Fibroblast of lung (primary cell): Measurements from ENCODE around the gene APBA2. TPM values are rescaled to one million over a fixed set of nuclear protein-coding genes. Genes with fewer than 3 reads are reported as not detected.

ENCODE experiments used
- DNase-seq, 2 donors: peaks; one replicate each; pipeline versions ENCODE4 v3.0.0 to v3.0.0-alpha.2; 2010; ENCODE audit warnings: low read depth in 2 of 2
- H2AFZ ChIP-seq: 2 replicates; pipeline ENCODE4 v1.5.1; 2012; ENCODE audit warnings: low read length, control low read depth, inconsistent platforms
- H3K27ac ChIP-seq: 2 replicates; pipeline ENCODE4 v1.5.1; 2011; ENCODE audit warnings: low read length, control low read depth; ENCODE audit not compliant: insufficient read depth
- H3K27me3 ChIP-seq: 2 replicates; pipeline ENCODE4 v1.5.1; 2011; ENCODE audit warnings: mild to moderate bottlenecking, low read length; ENCODE audit not compliant: control insufficient read depth, insufficient read depth
- H3K36me3 ChIP-seq: 2 replicates; pipeline ENCODE4 v1.5.1; 2011; ENCODE audit warnings: low read length; ENCODE audit not compliant: control insufficient read depth, insufficient read depth
- H3K4me1 ChIP-seq: 2 replicates; pipeline ENCODE4 v1.5.1; 2011; ENCODE audit warnings: low read length; ENCODE audit not compliant: control insufficient read depth, insufficient read depth; ENCODE audit errors: extremely low read depth
- H3K4me2 ChIP-seq: 2 replicates; pipeline ENCODE4 v1.5.1; 2011; ENCODE audit warnings: low read length, control low read depth; ENCODE audit not compliant: insufficient read depth; ENCODE audit errors: extremely low read depth
- H3K4me3 ChIP-seq, 4 experiments: fragments of 200-600 bp in 1 of 4; sonication (generic) in 1 of 4; replicated peaks in 1 of 4; 2 replicates each; pipeline ENCODE4 v1.5.1; 2011 to 2016; ENCODE audit warnings: low read length in 4 of 4, low read depth in 3 of 4, mild to moderate bottlenecking in 3 of 4, control low read depth in 2 of 4, inconsistent platforms in 1 of 4, mixed read lengths in 1 of 4; ENCODE audit not compliant: insufficient read depth in 1 of 4; ENCODE audit errors: control extremely low read depth in 1 of 4
- H3K79me2 ChIP-seq: 2 replicates; pipeline ENCODE4 v1.5.1; 2012; ENCODE audit warnings: mild to moderate bottlenecking, low read length, inconsistent platforms; ENCODE audit not compliant: control insufficient read depth, insufficient read depth
- H3K9ac ChIP-seq: 2 replicates; pipeline ENCODE4 v1.5.1; 2011; ENCODE audit warnings: mild to moderate bottlenecking, low read length, control low read depth; ENCODE audit not compliant: insufficient read depth
- H3K9me3 ChIP-seq: 2 replicates; pipeline ENCODE4 v1.5.1; 2012; ENCODE audit warnings: low read depth, low read length; ENCODE audit not compliant: control insufficient read depth, insufficient read depth
- H4K20me1 ChIP-seq: 2 replicates; pipeline ENCODE4 v1.5.1; 2011; ENCODE audit warnings: low read length; ENCODE audit not compliant: control insufficient read depth, insufficient read depth; ENCODE audit errors: extremely low read depth
- CTCF ChIP-seq, 2 donors: IDR thresholded peaks in 1 of 2; conservative IDR thresholded peaks in 1 of 2; 1 replicate in 1 of 2; 2 replicates in 1 of 2; pipeline ENCODE4 v1.5.1; 2011 to 2012; ENCODE audit warnings: low read length in 2 of 2, control low read depth in 1 of 2, inconsistent platforms in 1 of 2, low read depth in 1 of 2, mild to moderate bottlenecking in 1 of 2
- EZH2 ChIP-seq: IDR thresholded peaks from 2 replicates; pipeline ENCODE4 v1.5.1; 2012; ENCODE audit warnings: low read length, control low read depth, mild to moderate bottlenecking; ENCODE audit errors: missing control alignments
- polyA plus RNA-seq, 2 donors: library from polyadenylated mRNA; depleted of rRNA in 1 of 2; stranded (reverse) in 1 of 2; unstranded in 1 of 2; fragments of >200 nt; gene quantifications; 2 replicates each; pipeline ENCODE4 v1.2.1, GENCODE V29; 2011 to 2012; ENCODE audit warnings: missing spikeins in 1 of 2
- total RNA-seq: library from RNA; depleted of rRNA; stranded (reverse); fragments of >200 nt; gene quantifications from 2 replicates; pipeline ENCODE4 v1.2.1, GENCODE V29; 2014

Gene APBA2
- total and polyA plus RNA-seq, 2 donors (not counting 1 experiment from before 2014, with no cell fraction given) = 9.5 to 20.3 TPM

DNA sequence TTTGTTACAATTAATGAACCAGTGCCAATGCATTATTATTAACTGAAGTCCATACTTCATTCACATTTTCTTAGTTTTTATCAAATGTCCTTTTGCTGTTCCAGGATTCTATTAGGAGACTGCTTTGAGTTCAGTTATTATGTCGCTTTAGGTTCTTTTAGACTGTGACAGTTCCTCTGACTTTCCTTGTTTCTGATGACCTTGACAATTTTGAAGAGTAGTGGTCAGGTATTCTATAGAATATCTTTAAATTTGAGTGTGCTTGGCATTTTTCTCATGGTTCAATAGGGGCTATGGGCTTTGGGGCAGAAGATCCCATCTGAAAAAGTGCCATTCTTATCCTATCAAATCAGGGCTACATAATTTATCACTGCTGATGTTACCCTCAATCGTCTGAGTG lies 126.3 kb downstream of the APBA2 start:
- Histone ChIP-seq H3K36me3 (no peaks in the 10 kb centered on the region), H2AFZ (no peak overlapping the region), H3K9ac (no peak overlapping the region), H3K27me3 (no peaks in the 10 kb centered on the region), H3K4me1 (no peaks in the 10 kb centered on the region), H3K27ac (no peak overlapping the region), H3K79me2 (no peaks in the 10 kb centered on the region), H3K4me3 (no peak overlapping the region), H3K9me3 (no peaks in the 10 kb centered on the region), H3K4me2 (no peak overlapping the region), H4K20me1 (no peaks in the 10 kb centered on the region)
- no peak for DNase-seq
- TF ChIP-seq CTCF (conservative IDR thresholded peaks at IDR 0.05 in 1 of 2, IDR thresholded peaks at IDR 0.05 in 1 of 2; ENCODE audit: low read depth in 1 of 2, low read length in 2 of 2) = no peak

- Histone ChIP-seq H3K9me3 (no peaks in the 10 kb centered on the region), H3K9ac (no peak overlapping the region), H2AFZ (no peak overlapping the region), H3K27me3 (no peaks in the 10 kb centered on the region), H3K36me3 (no peaks in the 10 kb centered on the region), H3K79me2 (no peaks in the 10 kb centered on the region), H3K27ac (no peak overlapping the region), H3K4me1 (no peaks in the 10 kb centered on the region), H3K4me2 (no peak overlapping the region), H4K20me1 (no peaks in the 10 kb centered on the region), H3K4me3 (no peak overlapping the region)
- DNase-seq = no peak
- TF ChIP-seq CTCF (conservative IDR thresholded peaks at IDR 0.05 in 1 of 2, IDR thresholded peaks at IDR 0.05 in 1 of 2; ENCODE audit: low read depth in 1 of 2, low read length in 2 of 2) (no peak), EZH2 (no peak)
These were observed 128.7 kb downstream of the APBA2 start for GRCh38 chr15:29014493-29014892.

DNA sequence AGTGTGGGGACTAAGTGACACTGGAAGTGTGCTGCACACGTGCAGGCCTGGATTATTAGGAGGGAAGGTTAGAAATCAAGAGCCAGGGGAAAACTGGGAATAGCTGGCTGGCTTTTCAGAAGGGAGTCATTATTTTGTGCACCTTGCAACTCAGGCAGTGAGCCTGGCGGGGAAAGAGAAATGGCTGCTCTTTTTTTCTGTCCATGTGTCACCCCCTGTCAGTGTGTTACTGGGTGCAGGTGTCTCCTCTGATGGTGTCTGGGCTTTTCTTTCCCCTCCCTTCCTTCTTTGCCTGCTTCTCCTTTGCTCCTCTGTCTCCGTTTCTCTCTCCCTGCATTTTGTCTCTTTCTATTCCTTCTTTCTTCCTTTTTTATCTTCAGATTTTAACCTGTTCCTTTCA lies 130.7 kb downstream of the APBA2 start:
- no peak for DNase-seq
- Histone ChIP-seq H2AFZ (no peak overlapping the region), H3K4me1 (no peaks in the 10 kb centered on the region), H3K9ac (no peak overlapping the region), H3K4me2 (no peak overlapping the region), H3K27me3 (no peaks in the 10 kb centered on the region), H3K9me3 (no peaks in the 10 kb centered on the region), H3K27ac (no peak overlapping the region), H3K4me3 (no peak overlapping the region), H4K20me1 (no peaks in the 10 kb centered on the region), H3K36me3 (no peaks in the 10 kb centered on the region), H3K79me2 (no peaks in the 10 kb centered on the region)
- TF ChIP-seq CTCF (conservative IDR thresholded peaks at IDR 0.05 in 1 of 2, IDR thresholded peaks at IDR 0.05 in 1 of 2; ENCODE audit: low read depth in 1 of 2, low read length in 2 of 2) (no peak), EZH2 (no peak)
